ENCODE measurements around the gene SGCA.

SGCA gene

GRCh38 chr17:50182783-50183420, 17.1 kb downstream of the SGCA start:
- no peak for DNase-seq (ENCODE audit: low read depth in 2 of 2)

- DNase-seq (ENCODE audit: low read depth in 2 of 2) = no peak
These were observed 17.7 kb downstream of the SGCA start for GRCh38 chr17:50183421-50183994.

- no peak for DNase-seq (ENCODE audit: low read depth in 2 of 2)
These were observed 18.3 kb downstream of the SGCA start for GRCh38 chr17:50184064-50184463.

- DNase-seq (ENCODE audit: low read depth in 2 of 2) = no peak
These were observed 19.0 kb downstream of the SGCA start for GRCh38 chr17:50184611-50185398.

GRCh38 chr17:50185631-50186471, 20.0 kb downstream of the SGCA start:
- DNase-seq (ENCODE audit: low read depth in 2 of 2) = no peak

GRCh38 chr17:50186661-50187393, 21.0 kb downstream of the SGCA start:
- DNase-seq (ENCODE audit: low read depth in 2 of 2) = no peak

GRCh38 chr17:50187394-50187725, 21.6 kb downstream of the SGCA start:
- DNase-seq (ENCODE audit: low read depth in 2 of 2) = no peak

GRCh38 chr17:50187751-50188530, 22.1 kb downstream of the SGCA start:
- DNase-seq (ENCODE audit: low read depth in 2 of 2) = no peak

- DNase-seq (ENCODE audit: low read depth in 2 of 2) = no peak
These were observed 22.7 kb downstream of the SGCA start for GRCh38 chr17:50188531-50188920.

GRCh38 chr17:50188921-50189549, 23.2 kb downstream of the SGCA start:
- DNase-seq (ENCODE audit: low read depth in 2 of 2) = no peak

GRCh38 chr17:50189550-50190292, 23.9 kb downstream of the SGCA start:
- no peak for DNase-seq (ENCODE audit: low read depth in 2 of 2)

GRCh38 chr17:50190293-50190602, 24.4 kb downstream of the SGCA start:
- no peak for DNase-seq (ENCODE audit: low read depth in 2 of 2)

- DNase-seq (ENCODE audit: low read depth in 2 of 2) = no peak
These were observed 25.0 kb downstream of the SGCA start for GRCh38 chr17:50190603-50191358.

GRCh38 chr17:50191359-50192143, 25.7 kb downstream of the SGCA start:
- DNase-seq (ENCODE audit: low read depth in 2 of 2) = no peak

GRCh38 chr17:50192144-50192617, 26.4 kb downstream of the SGCA start:
- DNase-seq (ENCODE audit: low read depth in 2 of 2) = no peak

GRCh38 chr17:50192618-50193291, 26.9 kb downstream of the SGCA start:
- DNase-seq (ENCODE audit: low read depth in 2 of 2) = no peak

GRCh38 chr17:50194140-50194933, 28.5 kb downstream of the SGCA start:
- DNase-seq (ENCODE audit: low read depth in 2 of 2) = no peak
